ENCODE data around the gene USP17L13. TPM values are rescaled to one million over a fixed set of nuclear protein-coding genes. Genes with fewer than 3 reads are reported as not detected.
"Not testable (repeated sequence)": the region's sequence is repeated elsewhere in the genome, so short reads cannot be mapped to it uniquely, and the experiment has no call there.

Gene USP17L13, protein sequence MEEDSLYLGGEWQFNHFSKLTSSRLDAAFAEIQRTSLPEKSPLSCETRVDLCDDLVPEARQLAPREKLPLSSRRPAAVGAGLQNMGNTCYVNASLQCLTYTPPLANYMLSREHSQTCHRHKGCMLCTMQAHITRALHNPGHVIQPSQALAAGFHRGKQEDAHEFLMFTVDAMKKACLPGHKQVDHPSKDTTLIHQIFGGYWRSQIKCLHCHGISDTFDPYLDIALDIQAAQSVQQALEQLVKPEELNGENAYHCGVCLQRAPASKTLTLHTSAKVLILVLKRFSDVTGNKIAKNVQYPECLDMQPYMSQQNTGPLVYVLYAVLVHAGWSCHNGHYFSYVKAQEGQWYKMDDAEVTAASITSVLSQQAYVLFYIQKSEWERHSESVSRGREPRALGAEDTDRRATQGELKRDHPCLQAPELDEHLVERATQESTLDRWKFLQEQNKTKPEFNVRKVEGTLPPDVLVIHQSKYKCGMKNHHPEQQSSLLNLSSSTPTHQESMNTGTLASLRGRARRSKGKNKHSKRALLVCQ
- polyA plus RNA-seq (2013, experiment 1 of 2; ENCODE audit: insufficient read length): not detected
- polyA plus RNA-seq (2013, experiment 2 of 2; ENCODE audit: insufficient read length): not detected

DNA sequence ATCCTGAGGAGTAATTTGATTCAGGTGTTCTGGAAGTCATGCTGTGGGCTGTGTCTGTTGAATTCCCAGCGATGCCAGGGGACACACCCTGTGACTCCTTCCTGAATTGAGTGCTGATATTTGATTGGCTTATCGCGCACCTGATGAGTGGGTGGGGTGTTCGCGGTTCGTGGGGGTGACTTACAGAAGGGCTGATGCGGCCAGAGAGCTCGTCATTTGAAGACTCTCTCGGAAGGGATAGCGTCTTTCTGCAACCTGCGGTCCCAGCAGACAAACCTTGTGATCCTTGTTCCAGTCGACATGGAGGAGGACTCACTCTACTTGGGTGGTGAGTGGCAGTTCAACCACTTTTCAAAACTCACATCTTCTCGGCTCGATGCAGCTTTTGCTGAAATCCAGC, at the start of gene USP17L13:
TSS of gene USP17L13 (plus strand) at position 301 of the 400 bp plus-strand sequence. CDS start at position 301, 0 bp downstream.
- DNase-seq: not testable (repeated sequence)

DNA sequence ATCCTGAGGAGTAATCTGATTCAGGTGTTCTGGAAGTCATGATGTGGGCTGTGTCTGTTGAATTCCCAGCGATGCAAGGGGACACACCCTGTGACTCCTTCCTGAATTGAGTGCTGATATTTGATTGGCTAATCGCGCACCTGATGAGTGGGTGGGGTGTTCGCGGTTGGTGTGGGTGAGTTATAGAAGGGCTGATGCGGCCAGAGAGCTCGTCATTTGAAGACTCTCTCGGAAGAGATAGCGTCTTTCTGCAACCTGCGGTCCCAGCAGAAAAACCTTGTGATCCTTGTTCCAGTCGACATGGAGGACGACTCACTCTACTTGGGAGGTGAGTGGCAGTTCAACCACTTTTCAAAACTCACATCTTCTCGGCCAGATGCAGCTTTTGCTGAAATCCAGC, 14.3 kb upstream of the USP17L13 start, which contains the start of gene USP17L10:
TSS of gene USP17L10 (plus strand) at position 301 of the 400 bp plus-strand sequence. CDS start at position 301, 0 bp downstream.
- not testable (repeated sequence) for DNase-seq

DNA sequence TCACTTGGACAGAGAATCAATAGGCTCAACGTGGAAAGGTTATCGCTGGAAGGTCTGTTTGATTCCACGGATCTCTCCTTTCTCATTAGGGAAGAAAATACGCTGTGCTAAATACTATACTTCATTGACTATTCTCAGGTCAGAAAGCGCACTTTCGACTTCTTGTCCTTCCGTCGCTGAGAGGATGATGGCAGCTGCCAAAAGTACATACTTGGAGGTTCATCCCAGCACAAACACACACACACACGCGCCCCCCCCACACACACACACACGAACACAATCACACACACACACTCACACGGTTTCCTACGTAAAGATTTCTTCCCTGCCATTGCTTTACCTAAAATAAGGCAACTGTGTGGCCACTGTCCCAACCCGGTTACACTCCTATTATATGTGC, 10.0 kb upstream of the USP17L13 start:
- DNase-seq: not testable (repeated sequence)

DNA sequence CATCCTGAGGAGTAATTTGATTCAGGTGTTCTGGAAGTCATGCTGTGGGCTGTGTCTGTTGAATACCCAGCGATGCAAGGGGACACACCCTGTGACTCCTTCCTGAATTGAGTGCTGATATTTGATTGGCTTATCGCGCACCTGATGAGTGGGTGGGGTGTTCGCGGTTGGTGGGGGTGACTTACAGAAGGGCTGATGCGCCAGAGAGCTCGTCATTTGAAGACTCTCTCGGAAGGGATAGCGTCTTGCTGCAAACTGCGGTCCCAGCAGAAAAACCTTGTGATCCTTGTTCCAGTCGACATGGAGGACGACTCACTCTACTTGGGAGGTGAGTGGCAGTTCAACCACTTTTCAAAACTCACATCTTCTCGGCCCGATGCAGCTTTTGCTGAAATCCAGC, 9.6 kb upstream of the USP17L13 start, which contains the start of gene USP17L11:
TSS of gene USP17L11 (plus strand) at position 301 of the 400 bp plus-strand sequence. CDS start at position 301, 0 bp downstream.
- not testable (repeated sequence) for DNase-seq

DNA sequence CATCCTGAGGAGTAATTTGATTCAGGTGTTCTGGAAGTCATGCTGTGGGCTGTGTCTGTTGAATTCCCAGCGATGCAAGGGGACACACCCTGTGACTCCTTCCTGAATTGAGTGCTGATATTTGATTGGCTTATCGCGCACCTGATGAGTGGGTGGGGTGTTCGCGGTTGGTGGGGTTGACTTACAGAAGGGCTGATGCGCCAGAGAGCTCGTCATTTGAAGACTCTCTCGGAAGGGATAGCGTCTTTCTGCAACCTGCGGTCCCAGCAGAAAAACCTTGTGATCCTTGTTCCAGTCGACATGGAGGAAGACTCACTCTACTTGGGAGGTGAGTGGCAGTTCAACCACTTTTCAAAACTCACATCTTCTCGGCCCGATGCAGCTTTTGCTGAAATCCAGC, 4.8 kb upstream of the USP17L13 start, which contains the start of gene USP17L12:
TSS of gene USP17L12 (plus strand) at position 301 of the 400 bp plus-strand sequence. CDS start at position 301, 0 bp downstream.
- DNase-seq: not testable (repeated sequence)

DNA sequence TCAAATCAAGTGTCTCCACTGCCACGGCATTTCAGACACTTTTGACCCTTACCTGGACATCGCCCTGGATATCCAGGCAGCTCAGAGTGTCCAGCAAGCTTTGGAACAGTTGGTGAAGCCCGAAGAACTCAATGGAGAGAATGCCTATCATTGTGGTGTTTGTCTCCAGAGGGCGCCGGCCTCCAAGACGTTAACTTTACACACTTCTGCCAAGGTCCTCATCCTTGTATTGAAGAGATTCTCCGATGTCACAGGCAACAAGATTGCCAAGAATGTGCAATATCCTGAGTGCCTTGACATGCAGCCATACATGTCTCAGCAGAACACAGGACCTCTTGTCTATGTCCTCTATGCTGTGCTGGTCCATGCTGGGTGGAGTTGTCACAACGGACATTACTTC, 5.6 kb downstream of the USP17L13 start:
- not testable (repeated sequence) for DNase-seq

DNA sequence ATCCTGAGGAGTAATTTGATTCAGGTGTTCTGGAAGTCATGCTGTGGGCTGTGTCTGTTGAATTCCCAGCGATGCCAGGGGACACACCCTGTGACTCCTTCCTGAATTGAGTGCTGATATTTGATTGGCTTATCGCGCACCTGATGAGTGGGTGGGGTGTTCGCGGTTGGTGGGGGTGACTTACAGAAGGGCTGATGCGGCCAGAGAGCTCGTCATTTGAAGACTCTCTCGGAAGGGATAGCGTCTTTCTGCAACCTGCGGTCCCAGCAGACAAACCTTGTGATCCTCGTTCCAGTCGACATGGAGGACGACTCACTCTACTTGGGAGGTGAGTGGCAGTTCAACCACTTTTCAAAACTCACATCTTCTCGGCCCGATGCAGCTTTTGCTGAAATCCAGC, 9.4 kb downstream of the USP17L13 start, which contains the start of gene USP17L15:
TSS of gene USP17L15 (plus strand) at position 301 of the 400 bp plus-strand sequence. CDS start at position 301, 0 bp downstream.
- not testable (repeated sequence) for DNase-seq

DNA sequence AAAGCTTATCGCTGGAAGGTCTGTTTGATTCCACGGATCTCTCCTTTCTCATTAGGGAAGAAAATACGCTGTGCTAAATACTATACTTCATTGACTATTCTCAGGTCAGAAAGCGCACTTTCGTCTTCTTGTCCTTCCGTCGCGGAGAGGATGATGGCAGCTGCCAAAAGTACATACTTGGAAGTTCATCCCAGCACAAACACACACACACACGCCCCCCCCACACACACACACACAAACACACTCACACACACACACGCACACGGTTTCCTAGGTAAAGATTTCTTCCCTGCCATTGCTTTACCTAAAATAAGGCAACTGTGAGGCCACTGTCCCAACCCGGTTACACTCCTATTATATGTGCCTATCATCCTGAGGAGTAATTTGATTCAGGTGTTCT, 13.8 kb downstream of the USP17L13 start:
- not testable (repeated sequence) for DNase-seq

DNA sequence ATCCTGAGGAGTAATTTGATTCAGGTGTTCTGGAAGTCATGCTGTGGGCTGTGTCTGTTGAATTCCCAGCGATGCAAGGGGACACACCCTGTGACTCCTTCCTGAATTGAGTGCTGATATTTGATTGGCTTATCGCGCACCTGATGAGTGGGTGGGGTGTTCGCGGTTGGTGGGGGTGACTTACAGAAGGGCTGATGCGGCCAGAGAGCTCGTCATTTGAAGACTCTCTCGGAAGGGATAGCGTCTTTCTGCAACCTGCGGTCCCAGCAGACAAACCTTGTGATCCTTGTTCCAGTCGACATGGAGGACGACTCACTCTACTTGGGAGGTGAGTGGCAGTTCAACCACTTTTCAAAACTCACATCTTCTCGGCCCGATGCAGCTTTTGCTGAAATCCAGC, 18.9 kb downstream of the USP17L13 start, which contains the start of gene USP17L17:
TSS of gene USP17L17 (plus strand) at position 301 of the 400 bp plus-strand sequence. CDS start at position 301, 0 bp downstream.
- DNase-seq: not testable (repeated sequence)

DNA sequence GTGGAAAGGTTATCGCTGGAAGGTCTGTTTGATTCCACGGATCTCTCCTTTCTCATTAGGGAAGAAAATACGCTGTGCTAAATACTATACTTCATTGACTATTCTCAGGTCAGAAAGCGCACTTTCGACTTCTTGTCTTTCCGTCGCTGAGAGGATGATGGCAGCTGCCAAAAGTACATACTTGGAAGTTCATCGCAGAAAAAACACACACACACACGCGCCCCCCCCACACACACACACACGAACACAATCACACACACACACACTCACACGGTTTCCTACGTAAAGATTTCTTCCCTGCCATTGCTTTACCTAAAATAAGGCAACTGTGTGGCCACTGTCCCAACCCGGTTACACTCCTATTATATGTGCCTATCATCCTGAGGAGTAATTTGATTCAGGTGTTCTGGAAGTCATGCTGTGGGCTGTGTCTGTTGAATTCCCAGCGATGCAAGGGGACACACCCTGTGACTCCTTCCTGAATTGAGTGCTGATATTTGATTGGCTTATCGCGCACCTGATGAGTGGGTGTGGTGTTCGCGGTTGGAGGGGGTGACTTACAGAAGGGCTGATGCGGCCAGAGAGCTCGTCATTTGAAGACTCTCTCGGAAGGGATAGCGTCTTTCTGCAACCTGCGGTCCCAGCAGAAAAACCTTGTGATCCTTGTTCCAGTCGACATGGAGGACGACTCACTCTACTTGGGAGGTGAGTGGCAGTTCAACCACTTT, 23.4 kb downstream of the USP17L13 start, which contains the start of gene USP17L18:
TSS of gene USP17L18 (plus strand) at position 678 of the 728 bp plus-strand sequence. CDS start at position 678, 0 bp downstream.
- not testable (repeated sequence) for DNase-seq

DNA sequence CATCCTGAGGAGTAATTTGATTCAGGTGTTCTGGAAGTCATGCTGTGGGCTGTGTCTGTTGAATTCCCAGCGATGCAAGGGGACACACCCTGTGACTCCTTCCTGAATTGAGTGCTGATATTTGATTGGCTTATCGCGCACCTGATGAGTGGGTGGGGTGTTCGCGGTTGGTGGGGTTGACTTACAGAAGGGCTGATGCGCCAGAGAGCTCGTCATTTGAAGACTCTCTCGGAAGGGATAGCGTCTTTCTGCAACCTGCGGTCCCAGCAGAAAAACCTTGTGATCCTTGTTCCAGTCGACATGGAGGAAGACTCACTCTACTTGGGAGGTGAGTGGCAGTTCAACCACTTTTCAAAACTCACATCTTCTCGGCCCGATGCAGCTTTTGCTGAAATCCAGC, 28.4 kb downstream of the USP17L13 start, which contains the start of gene USP17L19:
TSS of gene USP17L19 (plus strand) at position 301 of the 400 bp plus-strand sequence. CDS start at position 301, 0 bp downstream.
- not testable (repeated sequence) for DNase-seq

DNA sequence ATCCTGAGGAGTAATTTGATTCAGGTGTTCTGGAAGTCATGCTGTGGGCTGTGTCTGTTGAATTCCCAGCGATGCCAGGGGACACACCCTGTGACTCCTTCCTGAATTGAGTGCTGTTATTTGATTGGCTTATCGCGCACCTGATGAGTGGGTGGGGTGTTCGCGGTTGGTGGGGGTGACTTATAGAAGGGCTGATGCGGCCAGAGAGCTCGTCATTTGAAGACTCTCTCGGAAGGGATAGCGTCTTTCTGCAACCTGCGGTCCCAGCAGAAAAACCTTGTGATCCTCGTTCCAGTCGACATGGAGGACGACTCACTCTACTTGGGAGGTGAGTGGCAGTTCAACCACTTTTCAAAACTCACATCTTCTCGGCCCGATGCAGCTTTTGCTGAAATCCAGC, 33.1 kb downstream of the USP17L13 start, which contains the start of gene USP17L20:
TSS of gene USP17L20 (plus strand) at position 301 of the 400 bp plus-strand sequence. CDS start at position 301, 0 bp downstream.
- not testable (repeated sequence) for DNase-seq

DNA sequence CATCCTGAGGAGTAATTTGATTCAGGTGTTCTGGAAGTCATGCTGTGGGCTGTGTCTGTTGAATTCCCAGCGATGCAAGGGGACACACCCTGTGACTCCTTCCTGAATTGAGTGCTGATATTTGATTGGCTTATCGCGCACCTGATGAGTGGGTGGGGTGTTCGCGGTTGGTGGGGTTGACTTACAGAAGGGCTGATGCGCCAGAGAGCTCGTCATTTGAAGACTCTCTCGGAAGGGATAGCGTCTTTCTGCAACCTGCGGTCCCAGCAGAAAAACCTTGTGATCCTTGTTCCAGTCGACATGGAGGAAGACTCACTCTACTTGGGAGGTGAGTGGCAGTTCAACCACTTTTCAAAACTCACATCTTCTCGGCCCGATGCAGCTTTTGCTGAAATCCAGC, 37.9 kb downstream of the USP17L13 start, which contains the start of gene USP17L21:
TSS of gene USP17L21 (plus strand) at position 301 of the 400 bp plus-strand sequence. CDS start at position 301, 0 bp downstream.
- not testable (repeated sequence) for DNase-seq

DNA sequence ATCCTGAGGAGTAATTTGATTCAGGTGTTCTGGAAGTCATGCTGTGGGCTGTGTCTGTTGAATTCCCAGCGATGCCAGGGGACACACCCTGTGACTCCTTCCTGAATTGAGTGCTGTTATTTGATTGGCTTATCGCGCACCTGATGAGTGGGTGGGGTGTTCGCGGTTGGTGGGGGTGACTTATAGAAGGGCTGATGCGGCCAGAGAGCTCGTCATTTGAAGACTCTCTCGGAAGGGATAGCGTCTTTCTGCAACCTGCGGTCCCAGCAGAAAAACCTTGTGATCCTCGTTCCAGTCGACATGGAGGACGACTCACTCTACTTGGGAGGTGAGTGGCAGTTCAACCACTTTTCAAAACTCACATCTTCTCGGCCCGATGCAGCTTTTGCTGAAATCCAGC, 42.6 kb downstream of the USP17L13 start, which contains the start of gene USP17L22:
TSS of gene USP17L22 (plus strand) at position 301 of the 400 bp plus-strand sequence. CDS start at position 301, 0 bp downstream.
- DNase-seq: not testable (repeated sequence)

DNA sequence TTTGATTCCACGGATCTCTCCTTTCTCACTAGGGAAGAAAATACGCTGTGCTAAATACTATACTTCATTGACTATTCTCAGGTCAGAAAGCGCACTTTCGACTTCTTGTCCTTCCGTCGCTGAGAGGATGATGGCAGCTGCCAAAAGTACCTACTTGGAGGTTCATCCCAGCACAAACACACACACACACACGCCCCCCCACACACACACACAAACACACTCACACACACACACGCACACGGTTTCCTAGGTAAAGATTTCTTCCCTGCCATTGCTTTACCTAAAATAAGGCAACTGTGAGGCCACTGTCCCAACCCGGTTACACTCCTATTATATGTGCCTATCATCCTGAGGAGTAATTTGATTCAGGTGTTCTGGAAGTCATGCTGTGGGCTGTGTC, 47.0 kb downstream of the USP17L13 start:
- DNase-seq: not testable (repeated sequence)

Data from fibroblast of skin of scalp (primary cell).